Naive thymus-derived CD4-positive, alpha-beta T cell (primary cell): ENCODE results near the gene SLC5A5. TPM values are rescaled to one million over a fixed set of nuclear protein-coding genes. Genes with fewer than 3 reads are reported as not detected.

Experiments used
- ATAC-seq: fragments of 150-1000 bp; cut with Tn5 transposase; 2 replicates; pipeline ENCODE4 v1.10.0; 2021; ENCODE audit warnings: mild to moderate bottlenecking, moderate library complexity
- CTCF ChIA-PET: fragments of 350-600 bp; sonication (Branson Sonifier 250); formaldehyde crosslinking; loops from one replicate; lab custom pipeline; 2021; ENCODE audit warnings: antibody characterized with exemption; lab: Charles Lee
- POLR2A ChIA-PET: fragments of 350-600 bp; sonication (Branson Sonifier 250); formaldehyde crosslinking; loops from one replicate; lab custom pipeline; 2021; ENCODE audit warnings: antibody characterized with exemption, inconsistent platforms; lab: Charles Lee
- DNase-seq, 9 donors: peaks; one replicate each; pipeline versions ENCODE4 v3.0.0 to v3.0.0-alpha.2; 2020 to 2022; ENCODE audit warnings: mixed read lengths in 1 of 9
- H3K27ac ChIP-seq: one replicate; pipeline ENCODE4 v1.7.0; 2013; ENCODE audit warnings: mild to moderate bottlenecking, low read depth, low read length, moderate library complexity
- H3K27me3 ChIP-seq, 2 donors: one replicate each; pipeline ENCODE4 v1.7.0; 2013; ENCODE audit warnings: low read length in 2 of 2, mild to moderate bottlenecking in 2 of 2, moderate library complexity in 2 of 2; ENCODE audit not compliant: control insufficient read depth in 2 of 2, insufficient read depth in 2 of 2
- H3K36me3 ChIP-seq, 3 experiments: 1 replicate in 2 of 3; 2 replicates in 1 of 3; pipeline ENCODE4 v1.7.0; 2013; ENCODE audit warnings: low read length in 3 of 3, mild to moderate bottlenecking in 3 of 3, moderate library complexity in 1 of 3; ENCODE audit not compliant: insufficient read depth in 3 of 3, control insufficient read depth in 2 of 3
- H3K4me1 ChIP-seq, 2 donors: one replicate each; pipeline ENCODE4 v1.7.0; 2013; ENCODE audit warnings: low read length in 2 of 2, mild to moderate bottlenecking in 2 of 2, moderate library complexity in 1 of 2; ENCODE audit not compliant: control insufficient read depth in 2 of 2, insufficient read depth in 2 of 2
- H3K4me3 ChIP-seq: 2 replicates; pipeline ENCODE4 v1.7.0; 2013; ENCODE audit warnings: mild to moderate bottlenecking, low read length
- H3K9me3 ChIP-seq, 3 experiments: 1 replicate in 2 of 3; 2 replicates in 1 of 3; pipeline ENCODE4 v1.7.0; 2013; ENCODE audit warnings: low read length in 3 of 3; ENCODE audit not compliant: control insufficient read depth in 2 of 3
- H3K27ac Mint-ChIP-seq, 9 donors: one replicate each; pipeline ENCODE4 v1.8.0; 2020 to 2022; ENCODE audit warnings: mixed read lengths in 9 of 9, mild to moderate bottlenecking in 8 of 9, moderate library complexity in 5 of 9, inconsistent platforms in 2 of 9
- H3K27me3 Mint-ChIP-seq, 5 donors: one replicate each; pipeline ENCODE4 v1.8.0; 2021 to 2022; ENCODE audit warnings: mixed read lengths in 5 of 5, mild to moderate bottlenecking in 1 of 5
- H3K36me3 Mint-ChIP-seq, 5 donors: one replicate each; pipeline ENCODE4 v1.8.0; 2020 to 2022; ENCODE audit warnings: mixed read lengths in 5 of 5, mild to moderate bottlenecking in 3 of 5, inconsistent platforms in 1 of 5
- H3K4me1 Mint-ChIP-seq, 7 donors: one replicate each; pipeline ENCODE4 v1.8.0; 2020 to 2022; ENCODE audit warnings: mixed read lengths in 7 of 7, mild to moderate bottlenecking in 3 of 7, inconsistent platforms in 1 of 7
- H3K4me3 Mint-ChIP-seq, 10 donors: one replicate each; pipeline ENCODE4 v1.8.0; 2020 to 2022; ENCODE audit warnings: mild to moderate bottlenecking in 10 of 10, mixed read lengths in 10 of 10, moderate library complexity in 6 of 10, inconsistent platforms in 2 of 10
- H3K9me3 Mint-ChIP-seq, 11 donors: one replicate each; pipeline ENCODE4 v1.8.0; 2020 to 2022; ENCODE audit warnings: mixed read lengths in 11 of 11, mild to moderate bottlenecking in 4 of 11, inconsistent platforms in 1 of 11, moderate library complexity in 1 of 11
- intact Hi-C, 2 donors: fragments of 100-400 bp; cut with micrococcal nuclease; formaldehyde crosslinking; loops; one replicate each; pipeline ENCODE4 v1.15.1; 2023
- polyA plus RNA-seq, 2 donors: library from polyadenylated mRNA; unstranded; fragments of 300-500 nt; fragmentation: Illumina TruSeq; gene quantifications; one replicate each; pipeline ENCODE4 v1.2.3, GENCODE V29; 2021
- total RNA-seq, 6 experiments: library from RNA in 5 of 6; stranded (reverse) in 5 of 6; gene quantifications; 1 replicate in 5 of 6; 2 replicates in 1 of 6; pipeline ENCODE4 v1.2.3 and lab custom pipeline; 2021 to 2026

Gene SLC5A5
- total and polyA plus RNA-seq, 7 experiments from 2014 or later: 1.2 to 4.1 (median 2.9) TPM

DNA sequence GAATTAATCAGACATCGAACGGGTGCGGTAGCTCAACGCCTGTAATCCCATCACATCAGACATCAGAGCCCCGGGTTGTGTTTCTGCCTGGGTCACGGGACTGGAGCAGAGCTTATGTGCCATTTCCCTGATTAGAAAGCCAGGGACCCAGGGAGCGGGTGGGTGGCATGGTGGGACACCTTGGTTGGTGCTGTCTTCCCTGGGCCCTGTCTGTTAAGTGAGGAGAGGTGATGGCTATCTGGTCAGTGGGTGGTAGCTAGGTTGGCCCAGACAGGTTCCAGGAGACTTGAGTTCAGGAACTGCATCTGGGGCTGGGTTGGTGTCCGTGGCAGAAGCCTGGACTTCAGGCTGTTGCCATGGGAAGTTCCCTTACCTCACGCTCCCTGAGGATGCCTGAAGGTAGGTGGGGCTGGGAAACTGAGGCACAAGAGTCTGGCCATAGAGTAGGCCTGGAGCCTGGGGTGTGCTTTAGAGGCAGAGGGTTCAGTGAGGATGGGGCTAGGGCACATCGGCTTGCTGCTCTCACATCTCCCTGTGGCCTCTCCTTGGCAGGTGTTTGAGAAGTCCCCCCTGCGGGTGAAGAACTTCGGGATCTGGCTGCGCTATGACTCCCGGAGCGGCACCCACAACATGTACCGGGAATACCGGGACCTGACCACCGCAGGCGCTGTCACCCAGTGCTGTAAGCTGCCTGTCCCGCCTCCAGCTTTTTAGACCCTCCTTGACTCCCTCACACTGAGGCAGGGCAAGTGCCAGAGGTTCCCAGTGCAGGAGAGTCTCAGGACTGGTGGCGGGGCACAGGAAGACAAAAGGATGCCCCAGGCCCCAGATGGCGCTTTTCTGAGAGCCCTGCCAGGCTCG lies 10.0 kb upstream of the SLC5A5 start:
- DNase-seq: no peak
- CTCF ChIA-PET: interaction anchor here (0.6 to 7.1 kb wide), 5 partner anchors 9 to 463 kb away, joined by 3 to 124 read pairs (median 5); partner anchors contain the start of genes CCDC124 and SLC5A5
- intact Hi-C loops: no loop called here
- H3K9me3 ChIP-seq: no peaks in the 10 kb centered on the region
- ATAC-seq: no peak
- H3K36me3 ChIP-seq: peaks cover 11 to 56% (median 14%) of the 10 kb centered on the region in 3 experiments
- Mint-ChIP-seq H3K27me3 (peaks cover 0 to 5% (median 0%) of the 10 kb centered on the region in 5 donors), H3K4me1 (peaks cover 11 to 42% (median 29%) of the 10 kb centered on the region in 7 donors), H3K9me3 (peaks cover 0 to 7% (median 0%) of the 10 kb centered on the region in 11 donors), H3K27ac (peak overlapping the region; percentile 28 to 99 (median 97)), H3K36me3 (peaks cover 0 to 29% (median 10%) of the 10 kb centered on the region in 5 donors), H3K4me3 (peak overlapping the region; percentile 95 to 100 (median 98))
- H3K4me3 ChIP-seq: no peak overlapping the region
- H3K4me1 ChIP-seq: peaks cover 18 to 19% of the 10 kb centered on the region in 2 donors
- POLR2A ChIA-PET: interaction anchor here (1.5 to 4.0 kb wide), 3 partner anchors 9 to 70 kb away, joined by 4 to 117 read pairs (median 51); partner anchors contain the start of genes CCDC124 and SLC5A5
- peak overlapping the region; percentile 84 for H3K27ac ChIP-seq
- H3K27me3 ChIP-seq: no peaks in the 10 kb centered on the region

DNA sequence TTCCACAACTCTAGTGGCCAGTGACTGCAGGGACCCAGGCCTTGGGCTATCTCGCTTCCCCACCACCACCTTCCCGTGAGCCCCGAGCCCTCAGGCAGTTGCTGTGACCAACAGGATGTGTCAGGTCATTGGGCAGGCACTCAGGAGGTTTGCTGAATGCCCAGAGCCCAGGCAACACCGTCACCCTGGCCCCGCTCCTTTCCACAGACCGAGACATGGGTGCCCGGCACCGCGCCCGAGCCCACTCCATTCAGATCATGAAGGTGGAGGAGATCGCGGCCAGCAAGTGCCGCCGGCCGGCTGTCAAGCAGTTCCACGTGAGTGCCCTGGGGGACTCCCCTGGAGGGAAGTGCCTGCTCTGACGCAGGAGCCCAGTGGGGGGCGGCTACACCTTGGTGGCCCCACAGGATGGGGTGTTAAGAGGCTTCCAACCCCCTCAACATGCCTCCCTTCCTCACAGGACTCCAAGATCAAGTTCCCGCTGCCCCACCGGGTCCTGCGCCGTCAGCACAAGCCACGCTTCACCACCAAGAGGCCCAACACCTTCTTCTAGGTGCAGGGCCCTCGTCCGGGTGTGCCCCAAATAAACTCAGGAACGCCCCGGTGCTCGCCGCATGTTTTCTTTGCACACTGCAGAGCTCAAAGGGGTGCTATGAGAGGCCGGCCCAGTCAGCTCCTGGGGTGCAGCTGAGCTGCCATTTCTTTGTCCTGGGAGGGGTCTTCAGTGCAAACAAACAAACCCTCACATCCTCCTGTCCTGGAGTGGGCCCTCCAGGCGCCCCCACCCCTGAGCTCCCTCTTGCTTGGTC lies 8.8 kb upstream of the SLC5A5 start:
- Mint-ChIP-seq H3K27ac (peak overlapping the region in 2 of 9 donors; percentile 33 to 69), H3K9me3 (peaks cover 0 to 7% (median 0%) of the 10 kb centered on the region in 11 donors), H3K4me3 (peak overlapping the region in 7 of 10 donors; percentile 27 to 99 (median 44)), H3K4me1 (peaks cover 11 to 42% (median 29%) of the 10 kb centered on the region in 7 donors), H3K36me3 (peaks cover 0 to 29% (median 10%) of the 10 kb centered on the region in 5 donors), H3K27me3 (peaks cover 0 to 5% (median 0%) of the 10 kb centered on the region in 5 donors)
- no peaks in the 10 kb centered on the region for H3K9me3 ChIP-seq
- DNase-seq (no peak), ATAC-seq (no peak)
- H3K27me3 ChIP-seq: no peaks in the 10 kb centered on the region
- H3K4me1 ChIP-seq: peaks cover 18 to 19% of the 10 kb centered on the region in 2 donors
- ChIA-PET POLR2A (interaction anchor here (0.6 to 1.6 kb wide), 5 partner anchors 8 to 1030 kb away, joined by 3 to 5 read pairs (median 4); partner anchors contain the start of genes CCDC124 and SLC5A5), CTCF (interaction anchor here (0.9 kb wide), 1 partner anchor 70 kb away, joined by 3 read pairs; the partner anchor contains the start of gene CCDC124)
- H3K27ac ChIP-seq: no peak overlapping the region
- H3K4me3 ChIP-seq: no peak overlapping the region
- peaks cover 11 to 56% (median 14%) of the 10 kb centered on the region in 3 experiments for H3K36me3 ChIP-seq
- intact Hi-C loops: no loop called here

DNA sequence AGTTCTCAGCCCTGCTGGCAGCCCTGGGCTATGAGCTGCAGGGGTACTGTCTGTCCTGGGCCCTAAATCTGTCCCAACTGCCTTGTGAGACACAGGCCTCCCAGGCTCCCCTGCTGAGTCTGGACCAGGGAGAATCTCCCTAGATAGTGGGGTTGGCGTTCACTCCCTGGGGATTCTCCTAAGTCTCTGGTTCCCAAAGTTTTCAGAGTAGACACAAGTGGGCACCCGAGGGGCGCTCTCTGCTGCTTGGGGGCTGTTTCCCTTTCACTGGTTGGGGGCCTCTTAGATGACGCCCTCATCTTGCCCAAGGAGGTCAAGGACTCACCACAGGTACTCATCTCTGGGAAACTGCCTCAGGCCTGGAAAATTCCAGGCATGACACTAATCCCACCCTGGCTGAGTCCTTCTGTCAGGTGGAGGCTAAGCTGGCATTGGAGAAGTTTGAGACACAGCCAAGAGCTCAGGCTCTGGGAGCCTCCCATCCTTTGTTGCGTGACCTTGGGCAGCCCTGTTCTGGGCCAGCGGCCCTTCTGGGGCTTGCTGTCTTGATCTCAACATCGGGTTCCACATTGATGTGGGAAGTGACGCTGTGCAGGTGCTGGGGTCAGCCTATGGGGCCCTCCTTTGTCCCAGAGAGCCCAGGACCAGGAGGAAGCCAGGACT lies 8.1 kb upstream of the SLC5A5 start:
- H3K27ac Mint-ChIP-seq: peak overlapping the region in 3 of 9 donors; percentile 9 to 69 (median 47)
- ATAC-seq (no peak), DNase-seq (no peak)
- Histone ChIP-seq H3K4me3 (no peak overlapping the region), H3K4me1 (peaks cover 18 to 19% of the 10 kb centered on the region in 2 donors), H3K27me3 (no peaks in the 10 kb centered on the region), H3K27ac (no peak overlapping the region), H3K36me3 (peaks cover 11 to 56% (median 14%) of the 10 kb centered on the region in 3 experiments), H3K9me3 (no peaks in the 10 kb centered on the region)
- ChIA-PET POLR2A (interaction anchor here (0.6 to 1.6 kb wide), 4 partner anchors 8 to 1030 kb away, joined by 3 to 5 read pairs (median 4); partner anchors contain the start of genes CCDC124 and SLC5A5), CTCF (no interaction called here)
- peak overlapping the region in 5 of 10 donors; percentile 11 to 38 (median 25) for H3K4me3 Mint-ChIP-seq
- intact Hi-C loops: no loop called here
- H3K36me3 Mint-ChIP-seq: peaks cover 0 to 29% (median 10%) of the 10 kb centered on the region in 5 donors
- peaks cover 11 to 42% (median 31%) of the 10 kb centered on the region in 7 donors for H3K4me1 Mint-ChIP-seq
- H3K27me3 Mint-ChIP-seq: peaks cover 0 to 5% (median 0%) of the 10 kb centered on the region in 5 donors
- peaks cover 0 to 7% (median 0%) of the 10 kb centered on the region in 11 donors for H3K9me3 Mint-ChIP-seq

DNA sequence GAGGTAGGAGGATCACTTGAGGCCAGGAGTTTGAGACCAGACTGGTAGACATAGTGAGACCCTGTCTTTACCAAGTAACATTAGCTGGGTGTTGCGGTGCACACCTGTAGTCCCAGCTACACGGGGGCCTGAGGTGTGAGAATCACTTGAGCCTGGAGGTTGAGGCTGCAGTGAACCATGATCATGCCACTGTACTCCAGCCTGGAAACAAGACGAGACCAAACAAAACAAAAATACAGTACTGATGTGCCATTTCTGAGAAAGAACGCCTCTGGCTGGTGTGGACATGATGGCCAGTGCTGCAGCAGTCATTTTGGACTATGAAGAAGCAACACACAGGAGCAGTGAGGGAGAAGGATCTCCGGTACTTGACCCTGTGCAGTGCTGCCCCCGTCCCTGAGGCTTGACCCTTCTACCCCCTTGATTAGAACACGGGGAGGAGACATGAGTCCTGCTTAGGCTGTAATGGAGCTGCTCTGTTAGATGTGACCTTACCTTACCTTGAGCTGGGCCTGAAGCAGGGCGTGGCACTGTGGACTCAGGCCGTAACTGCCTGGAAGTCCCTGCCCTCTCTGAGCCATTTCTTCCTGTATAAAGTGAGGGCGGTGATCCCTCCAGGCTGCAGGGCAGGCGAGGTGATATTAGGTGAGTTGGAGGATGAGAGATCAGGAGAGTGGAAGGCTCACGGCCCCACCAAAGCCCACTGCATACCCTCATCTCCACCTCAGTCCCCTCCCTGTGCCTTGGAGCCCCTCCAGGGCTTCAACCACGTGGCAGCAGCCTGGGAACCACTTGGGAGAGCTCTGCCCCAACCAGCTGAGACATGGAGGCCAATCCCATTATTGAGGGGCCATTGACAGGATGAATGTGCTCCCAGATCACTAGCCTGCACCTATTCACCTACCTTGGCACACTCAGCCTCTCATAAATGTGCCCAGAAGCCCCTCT lies 6.1 kb upstream of the SLC5A5 start:
- no peak for DNase-seq
- no peaks in the 10 kb centered on the region for H3K27me3 ChIP-seq
- ChIA-PET CTCF (interaction anchor here (0.8 to 1.2 kb wide), 2 partner anchors 11 to 163 kb away, joined by 3 read pairs; no protein-coding TSS in a partner anchor), POLR2A (interaction anchor here (0.8 to 1.1 kb wide), 4 partner anchors 8 to 67 kb away, joined by 3 to 4 read pairs (median 3); partner anchors contain the start of gene CCDC124)
- H3K4me1 ChIP-seq: peaks cover 14% of the 10 kb centered on the region in 2 donors
- intact Hi-C loops: no loop called here
- H3K4me3 Mint-ChIP-seq: no peak overlapping the region
- peaks cover 0 to 22% (median 5%) of the 10 kb centered on the region in 5 donors for H3K36me3 Mint-ChIP-seq
- ATAC-seq: peak; percentile 36
- H3K36me3 ChIP-seq: peaks cover 11 to 49% (median 14%) of the 10 kb centered on the region in 3 experiments
- H3K9me3 ChIP-seq: no peaks in the 10 kb centered on the region
- H3K27me3 Mint-ChIP-seq: no peaks in the 10 kb centered on the region
- peaks cover 0 to 2% (median 0%) of the 10 kb centered on the region in 11 donors for H3K9me3 Mint-ChIP-seq
- H3K4me3 ChIP-seq: no peak overlapping the region
- peak overlapping the region; percentile 35 to 85 (median 58) for H3K27ac Mint-ChIP-seq
- peaks cover 6 to 27% (median 17%) of the 10 kb centered on the region in 7 donors for H3K4me1 Mint-ChIP-seq
- H3K27ac ChIP-seq: peak overlapping the region; percentile 30

DNA sequence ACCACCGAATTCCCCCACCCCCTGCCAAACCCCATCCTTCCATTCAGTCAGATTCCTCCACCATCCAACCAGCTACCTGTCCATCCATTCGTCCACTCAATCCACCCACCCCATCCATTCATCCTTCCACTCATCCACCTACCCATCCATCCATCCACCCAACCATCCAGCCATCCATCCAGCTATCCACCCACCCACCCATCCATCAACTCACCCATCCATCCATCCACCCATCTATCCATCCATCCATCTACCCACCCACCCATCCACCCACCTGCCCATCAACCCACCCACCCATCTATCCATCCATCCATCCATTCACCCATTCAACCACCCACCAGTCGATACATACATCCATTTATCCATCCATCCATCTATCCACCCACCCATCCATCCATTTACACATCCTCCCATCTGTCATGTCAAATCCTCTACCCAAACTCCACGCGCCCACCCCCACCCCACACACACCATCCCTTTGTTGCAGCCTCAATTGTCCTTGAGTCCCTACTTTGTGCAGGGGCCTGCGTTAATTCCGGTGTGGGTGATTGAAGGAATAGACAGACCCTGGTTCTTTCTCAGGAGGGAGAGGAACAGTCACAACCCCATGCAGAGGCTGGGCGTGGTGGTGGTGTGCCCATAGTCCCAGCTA lies 5.3 kb upstream of the SLC5A5 start:
- Histone ChIP-seq H3K27me3 (no peaks in the 10 kb centered on the region), H3K36me3 (peaks cover 11 to 48% (median 13%) of the 10 kb centered on the region in 3 experiments), H3K4me3 (no peak overlapping the region), H3K9me3 (no peaks in the 10 kb centered on the region), H3K4me1 (peaks cover 6 to 8% of the 10 kb centered on the region in 2 donors), H3K27ac (peak overlapping the region; percentile 30)
- Mint-ChIP-seq H3K4me3 (peak overlapping the region in 1 of 10 donors; percentile 18), H3K4me1 (peaks cover under 1 to 27% (median 15%) of the 10 kb centered on the region in 7 donors), H3K9me3 (peaks cover 0 to 1% (median 0%) of the 10 kb centered on the region in 11 donors), H3K27me3 (no peaks in the 10 kb centered on the region), H3K27ac (peak overlapping the region in 4 of 9 donors; percentile 13 to 42 (median 29)), H3K36me3 (peaks cover 0 to 17% (median 4%) of the 10 kb centered on the region in 5 donors)
- ChIA-PET CTCF (interaction anchor here (0.8 kb wide), 1 partner anchor 12 kb away, joined by 3 read pairs; no protein-coding TSS in a partner anchor), POLR2A (no interaction called here)
- DNase-seq (no peak), ATAC-seq (no peak)
- intact Hi-C loops: no loop called here
